Hepatocyte (in vitro differentiated cells): ENCODE data around the gene DNER. TPM values are rescaled to one million over a fixed set of nuclear protein-coding genes. Genes with fewer than 3 reads are reported as not detected.

Experiments
- DNase-seq: peaks from one replicate; pipeline ENCODE4 v3.0.0-alpha.2; 2016; ENCODE audit warnings: low spot score
- H2AFZ ChIP-seq: fragments of 200-600 bp; sonication (generic); 2 replicates; pipeline ENCODE4 v1.6.0; 2016; ENCODE audit warnings: antibody characterized with exemption, mild to moderate bottlenecking
- H3K27ac ChIP-seq: fragments of 200-600 bp; sonication (generic); 2 replicates; pipeline ENCODE4 v1.5.1; 2016; ENCODE audit warnings: mild to moderate bottlenecking
- H3K27me3 ChIP-seq: fragments of 200-600 bp; sonication (generic); 2 replicates; pipeline ENCODE4 v1.6.1; 2016
- H3K36me3 ChIP-seq: fragments of 200-600 bp; sonication (generic); replicated peaks from 2 replicates; pipeline ENCODE4 v1.5.1; 2016; ENCODE audit warnings: low read depth; ENCODE audit not compliant: insufficient read depth
- H3K4me1 ChIP-seq: fragments of 200-600 bp; sonication (generic); 2 replicates; pipeline ENCODE4 v1.5.1; 2016; ENCODE audit warnings: mild to moderate bottlenecking, moderate library complexity; ENCODE audit not compliant: insufficient read depth
- H3K4me2 ChIP-seq: fragments of 200-600 bp; sonication (generic); 2 replicates; pipeline ENCODE4 v1.6.0; 2016
- H3K4me3 ChIP-seq: fragments of 200-600 bp; sonication (generic); 2 replicates; pipeline ENCODE4 v1.5.1; 2016; ENCODE audit warnings: mild to moderate bottlenecking
- H3K79me2 ChIP-seq: fragments of 200-600 bp; sonication (generic); 2 replicates; pipeline ENCODE4 v1.6.0; 2017; ENCODE audit warnings: mild to moderate bottlenecking
- H3K9me2 ChIP-seq: fragments of 200-600 bp; sonication (generic); replicated peaks from 2 replicates; pipeline ENCODE4 v1.6.0; 2017; ENCODE audit warnings: mild to moderate bottlenecking; ENCODE audit not compliant: insufficient read depth
- H3K9me3 ChIP-seq: fragments of 200-600 bp; sonication (generic); 2 replicates; pipeline ENCODE4 v1.5.1; 2016; ENCODE audit warnings: low read depth, mild to moderate bottlenecking
- H4K20me1 ChIP-seq: fragments of 200-600 bp; sonication (generic); 2 replicates; pipeline ENCODE4 v1.6.0; 2016; ENCODE audit warnings: mild to moderate bottlenecking; ENCODE audit not compliant: insufficient read depth, poor library complexity, severe bottlenecking
- CTCF ChIP-seq: fragments of 200-600 bp; sonication (generic); IDR thresholded peaks from 2 replicates; pipeline ENCODE4 v1.5.1; 2016; ENCODE audit warnings: antibody characterized with exemption, mild to moderate bottlenecking; ENCODE audit not compliant: poor library complexity
- EZH2 ChIP-seq: fragments of 200-600 bp; sonication (generic); IDR thresholded peaks from 2 replicates; pipeline ENCODE4 v1.6.1; 2016; ENCODE audit warnings: antibody characterized with exemption, mild to moderate bottlenecking, borderline replicate concordance
- EZH2phosphoT487 ChIP-seq: fragments of 200-600 bp; sonication (generic); IDR thresholded peaks from one replicate; pipeline ENCODE4 v1.6.1; 2018; ENCODE audit warnings: antibody characterized with exemption, mild to moderate bottlenecking, low read depth, moderate library complexity; ENCODE audit not compliant: unreplicated experiment, severe bottlenecking
- WGBS: methylation state at CpG from one replicate; pipeline ENCODE4 v1.1.6; 2016; ENCODE audit warnings: low lambda C conversion rate; ENCODE audit errors: missing lambda C conversion rate; 5-methylcytosine and 5-hydroxymethylcytosine counted together
- polyA plus RNA-seq: library from polyadenylated mRNA; unstranded; fragments of >200 nt; fragmentation: Nextera tagmentation; extraction: Ambion mirVana; gene quantifications from 2 replicates; pipeline ENCODE4 v1.2.1, GENCODE V29; 2016
- total RNA-seq: library from RNA; depleted of rRNA; stranded (reverse); fragments of >200 nt; gene quantifications from 2 replicates; pipeline ENCODE4 v1.2.3, GENCODE V29; 2014

The DNER gene
- total and polyA plus RNA-seq, 2 experiments from 2014 or later, result 0.37 TPM; not detected in 1

DNA sequence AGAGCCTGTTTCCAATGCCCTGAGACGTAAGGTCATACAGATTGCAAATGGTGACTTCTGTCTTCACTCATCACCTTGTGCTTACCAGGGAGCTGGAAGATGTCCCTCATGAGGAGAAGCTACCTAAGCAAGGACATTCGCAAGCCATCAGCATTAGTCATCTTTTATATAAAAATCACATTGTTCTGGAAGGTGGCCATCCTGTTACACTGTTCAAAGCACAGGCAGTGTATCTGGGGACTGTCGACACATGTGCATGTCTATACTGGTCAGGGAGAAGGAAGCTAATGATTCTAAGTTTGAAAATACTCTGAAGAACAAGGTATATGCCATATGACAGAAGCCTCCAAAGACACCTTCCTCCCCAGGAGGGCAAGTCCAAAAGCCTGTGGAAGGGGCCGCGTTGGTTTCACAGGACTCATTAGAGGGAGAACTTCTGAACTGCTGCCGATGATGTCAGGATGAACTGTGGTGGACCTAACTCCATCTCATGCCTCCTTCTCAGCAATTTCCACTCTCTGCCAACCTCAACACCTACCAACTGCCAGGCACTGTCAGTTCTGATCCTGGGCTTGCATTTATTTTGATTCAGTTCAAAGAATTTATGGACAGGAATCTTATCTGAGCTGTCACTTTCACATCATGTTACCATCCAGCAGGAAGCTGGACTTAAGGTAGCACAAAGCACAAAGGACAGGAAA, 39.4 kb downstream of the DNER start:
- WGBS, result 89% methylated on average over 6 of the region's 6 CpGs
- H3K9me2 ChIP-seq, result no peaks in the 10 kb centered on the region
- no peaks in the 10 kb centered on the region for H4K20me1 ChIP-seq
- H3K4me2 ChIP-seq, result no peak overlapping the region
- H2AFZ ChIP-seq, result no peak overlapping the region
- H3K79me2 ChIP-seq, result no peaks in the 10 kb centered on the region
- no peak for DNase-seq
- H3K9me3 ChIP-seq, result no peaks in the 10 kb centered on the region
- H3K4me1 ChIP-seq, result no peaks in the 10 kb centered on the region
- no peaks in the 10 kb centered on the region for H3K36me3 ChIP-seq
- peaks cover 28% of the 10 kb centered on the region for H3K27me3 ChIP-seq
- TF ChIP-seq EZH2 (no peak), EZH2phosphoT487 (no peak), CTCF (no peak)
- H3K4me3 ChIP-seq, result no peak overlapping the region
- no peak overlapping the region for H3K27ac ChIP-seq

DNA sequence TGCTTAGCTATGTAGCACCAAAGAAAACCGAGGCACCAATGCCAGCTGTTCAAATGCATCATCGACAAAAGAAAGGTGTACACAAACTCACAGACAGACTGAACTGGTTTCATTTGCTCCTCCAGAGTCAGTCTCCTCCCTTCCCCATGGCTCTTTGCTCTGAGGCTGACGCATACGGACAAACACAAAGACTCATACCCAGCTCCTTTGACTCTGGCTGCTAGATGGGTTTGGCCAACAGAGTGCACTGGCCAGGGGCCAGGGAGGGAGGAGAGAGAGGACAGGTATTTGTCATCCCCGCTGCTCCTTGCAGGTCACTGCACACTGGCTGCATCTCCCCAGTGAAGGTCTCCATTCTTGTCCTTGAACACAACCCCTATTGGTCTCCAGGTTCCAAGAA, 40.7 kb downstream of the DNER start:
- Histone ChIP-seq H3K27me3 (peaks cover 28% of the 10 kb centered on the region), H3K4me1 (no peaks in the 10 kb centered on the region), H3K4me3 (no peak overlapping the region), H3K36me3 (no peaks in the 10 kb centered on the region), H3K27ac (no peak overlapping the region), H2AFZ (no peak overlapping the region), H3K9me3 (no peaks in the 10 kb centered on the region), H3K79me2 (no peaks in the 10 kb centered on the region), H3K9me2 (no peaks in the 10 kb centered on the region), H4K20me1 (no peaks in the 10 kb centered on the region), H3K4me2 (no peak overlapping the region)
- WGBS, result 93% methylated on average over 5 of the region's 5 CpGs
- no peak for TF ChIP-seq CTCF
- no peak for TF ChIP-seq EZH2phosphoT487
- TF ChIP-seq EZH2, result no peak
- no peak for DNase-seq

- Histone ChIP-seq H3K27me3 (peaks cover 24% of the 10 kb centered on the region), H3K9me3 (no peaks in the 10 kb centered on the region), H3K4me1 (no peaks in the 10 kb centered on the region), H2AFZ (no peak overlapping the region), H3K79me2 (no peaks in the 10 kb centered on the region), H3K4me3 (no peak overlapping the region), H3K27ac (no peak overlapping the region), H3K4me2 (no peak overlapping the region), H3K36me3 (no peaks in the 10 kb centered on the region), H3K9me2 (no peaks in the 10 kb centered on the region), H4K20me1 (no peaks in the 10 kb centered on the region)
- WGBS, result 74% methylated on average over 8 of the region's 8 CpGs
- no peak for DNase-seq
- TF ChIP-seq EZH2phosphoT487 (no peak), EZH2 (no peak)
Observed at GRCh38 chr2:229672021-229672420, 42.3 kb downstream of the DNER start.

- H3K9me2 ChIP-seq, result no peaks in the 10 kb centered on the region
- H3K27ac ChIP-seq, result no peak overlapping the region
- H3K27me3 ChIP-seq, result peaks cover 21% of the 10 kb centered on the region
- no peak for DNase-seq
- no peak overlapping the region for H2AFZ ChIP-seq
- WGBS, result 64% methylated on average over 3 of the region's 3 CpGs
- H3K4me3 ChIP-seq, result no peak overlapping the region
- no peaks in the 10 kb centered on the region for H3K9me3 ChIP-seq
- H3K79me2 ChIP-seq, result no peaks in the 10 kb centered on the region
- no peaks in the 10 kb centered on the region for H3K36me3 ChIP-seq
- H4K20me1 ChIP-seq, result no peaks in the 10 kb centered on the region
- no peak overlapping the region for H3K4me2 ChIP-seq
- TF ChIP-seq EZH2phosphoT487 (no peak), EZH2 (no peak), CTCF (no peak)
- no peaks in the 10 kb centered on the region for H3K4me1 ChIP-seq
Observed at GRCh38 chr2:229669841-229670240, 44.5 kb downstream of the DNER start.
